ENCODE data around the gene TBL3.

TBL3 gene

DNA sequence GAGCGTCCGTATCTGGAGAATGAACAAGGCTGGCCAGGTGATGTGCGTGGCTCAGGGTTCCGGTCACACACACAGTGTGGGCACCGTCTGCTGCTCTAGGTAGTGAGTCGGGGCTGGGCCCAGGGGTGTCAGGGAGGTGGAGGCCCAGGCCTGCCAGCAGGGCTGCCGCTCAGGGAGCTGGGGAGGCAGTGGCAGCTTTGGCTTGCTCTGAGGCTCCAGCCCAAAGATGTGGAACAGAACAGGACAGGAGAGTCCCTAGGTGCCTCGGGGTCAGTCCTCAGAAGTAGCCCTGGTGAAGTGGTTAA, 4.3 kb downstream of the TBL3 start:
- H3K36me3 ChIP-seq (ENCODE audit: control insufficient read depth in 2 of 2, insufficient read depth in 1 of 2, low read length in 2 of 2), result peaks cover 0 to 59% of the 10 kb centered on the region in 2 experiments; a peak in 1 of 3 replicates
- CTCF ChIA-PET, result no interaction called here
- no peak overlapping the region for H3K27ac ChIP-seq (ENCODE audit: extremely low read depth, low read depth, low read length)
- TF ChIP-seq KLF7 (tag by site-specific recombination; IDR thresholded peaks at IDR 0.05; ENCODE audit: borderline replicate concordance) (no peak), ZFP69B (tag by site-specific recombination; IDR thresholded peaks at IDR 0.05) (no peak), ZNF701 (tag by site-specific recombination; IDR thresholded peaks at IDR 0.05) (no peak), ZXDB (tag by site-specific recombination; IDR thresholded peaks at IDR 0.05) (no peak), KLF9 (tag by site-specific recombination; IDR thresholded peaks at IDR 0.05; ENCODE audit: low read depth) (no peak), ZNF335 (tag by site-specific recombination; conservative IDR thresholded peaks at IDR 0.05) (no peak), ZNF76 (tag by site-specific recombination; IDR thresholded peaks at IDR 0.05; ENCODE audit: borderline replicate concordance, low read depth) (no peak), ZNF157 (tag by site-specific recombination; IDR thresholded peaks at IDR 0.05) (no peak), ATF2 (tag by site-specific recombination; IDR thresholded peaks at IDR 0.05; ENCODE audit: low read depth) (no peak), MYNN (tag by site-specific recombination; IDR thresholded peaks at IDR 0.05; ENCODE audit: borderline replicate concordance) (no peak), ZNF623 (tag by site-specific recombination; IDR thresholded peaks at IDR 0.05) (no peak), ZNF707 (tag by site-specific recombination; IDR thresholded peaks at IDR 0.05) (no peak), ZNF223 (tag by site-specific recombination; IDR thresholded peaks at IDR 0.05) (no peak), ZNF670 (tag by site-specific recombination; IDR thresholded peaks at IDR 0.05; ENCODE audit: low read depth) (no peak), ZNF16 (tag by site-specific recombination; IDR thresholded peaks at IDR 0.05; ENCODE audit: low read depth) (no peak), ZNF792 (tag by site-specific recombination; IDR thresholded peaks at IDR 0.05) (no peak), ZNF426 (tag by site-specific recombination; IDR thresholded peaks at IDR 0.05) (no peak), ZNF354C (tag by site-specific recombination; IDR thresholded peaks at IDR 0.05; ENCODE audit: borderline replicate concordance, low read depth) (no peak)
- no peak overlapping the region for H3K4me3 ChIP-seq (ENCODE audit: low read depth, low read length)
- POLR2A ChIA-PET, result interaction anchor here (0.5 to 10.1 kb wide), 3 partner anchors 11 to 179 kb away, joined by 4 to 76 read pairs (median 6); partner anchors contain the start of genes RPS2 and TRAF7
- H3K4me1 ChIP-seq (ENCODE audit: control insufficient read depth, insufficient read depth, low read length), result no peaks in the 10 kb centered on the region
- no peaks in the 10 kb centered on the region for H3K9me3 ChIP-seq (ENCODE audit: control insufficient read depth, insufficient read depth, low read depth, low read length)

- no peak for TF ChIP-seq KLF8 (tag by site-specific recombination; IDR thresholded peaks at IDR 0.05)
- no peak for TF ChIP-seq ZFP37 (tag by site-specific recombination; IDR thresholded peaks at IDR 0.05)
- no peak for TF ChIP-seq ZBTB20 (tag by site-specific recombination; IDR thresholded peaks at IDR 0.05)
- TF ChIP-seq ZNF335 (tag by site-specific recombination; conservative IDR thresholded peaks at IDR 0.05), result no peak
- TF ChIP-seq, protein P1, sequence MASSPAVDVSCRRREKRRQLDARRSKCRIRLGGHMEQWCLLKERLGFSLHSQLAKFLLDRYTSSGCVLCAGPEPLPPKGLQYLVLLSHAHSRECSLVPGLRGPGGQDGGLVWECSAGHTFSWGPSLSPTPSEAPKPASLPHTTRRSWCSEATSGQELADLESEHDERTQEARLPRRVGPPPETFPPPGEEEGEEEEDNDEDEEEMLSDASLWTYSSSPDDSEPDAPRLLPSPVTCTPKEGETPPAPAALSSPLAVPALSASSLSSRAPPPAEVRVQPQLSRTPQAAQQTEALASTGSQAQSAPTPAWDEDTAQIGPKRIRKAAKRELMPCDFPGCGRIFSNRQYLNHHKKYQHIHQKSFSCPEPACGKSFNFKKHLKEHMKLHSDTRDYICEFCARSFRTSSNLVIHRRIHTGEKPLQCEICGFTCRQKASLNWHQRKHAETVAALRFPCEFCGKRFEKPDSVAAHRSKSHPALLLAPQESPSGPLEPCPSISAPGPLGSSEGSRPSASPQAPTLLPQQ (tag by site-specific recombination; IDR thresholded peaks at IDR 0.05), result no peak
- TF ChIP-seq ZIC2 (tag by site-specific recombination; IDR thresholded peaks at IDR 0.05), result no peak
- no peak for TF ChIP-seq ZFP69B (tag by site-specific recombination; IDR thresholded peaks at IDR 0.05)
- no peak for TF ChIP-seq ZNF341 (tag by site-specific recombination; IDR thresholded peaks at IDR 0.05; ENCODE audit: low read depth)
- no peak for TF ChIP-seq ZNF155 (tag by site-specific recombination; IDR thresholded peaks at IDR 0.05)
- TF ChIP-seq, protein P2, sequence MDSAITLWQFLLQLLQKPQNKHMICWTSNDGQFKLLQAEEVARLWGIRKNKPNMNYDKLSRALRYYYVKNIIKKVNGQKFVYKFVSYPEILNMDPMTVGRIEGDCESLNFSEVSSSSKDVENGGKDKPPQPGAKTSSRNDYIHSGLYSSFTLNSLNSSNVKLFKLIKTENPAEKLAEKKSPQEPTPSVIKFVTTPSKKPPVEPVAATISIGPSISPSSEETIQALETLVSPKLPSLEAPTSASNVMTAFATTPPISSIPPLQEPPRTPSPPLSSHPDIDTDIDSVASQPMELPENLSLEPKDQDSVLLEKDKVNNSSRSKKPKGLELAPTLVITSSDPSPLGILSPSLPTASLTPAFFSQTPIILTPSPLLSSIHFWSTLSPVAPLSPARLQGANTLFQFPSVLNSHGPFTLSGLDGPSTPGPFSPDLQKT (IDR thresholded peaks at IDR 0.05; ENCODE audit: borderline replicate concordance, low read depth, low read length), result no peak
- CTCF ChIA-PET, result interaction anchor here (0.6 kb wide), 1 partner anchor 164 kb away, joined by 3 read pairs; no protein-coding TSS in a partner anchor
- POLR2A ChIA-PET, result interaction anchor here (0.6 to 10.1 kb wide), 4 partner anchors 12 to 1337 kb away, joined by 3 to 76 read pairs (median 4); partner anchors contain the start of genes RPS2 and TRAF7
- no peak overlapping the region for H3K27ac ChIP-seq (ENCODE audit: extremely low read depth, low read depth, low read length)
- no peaks in the 10 kb centered on the region for H3K4me1 ChIP-seq (ENCODE audit: control insufficient read depth, insufficient read depth, low read length)
- H3K36me3 ChIP-seq (ENCODE audit: control insufficient read depth in 2 of 2, insufficient read depth in 1 of 2, low read length in 2 of 2), result peaks cover 0 to 59% of the 10 kb centered on the region in 2 experiments; a peak in 1 of 3 replicates
- no peak overlapping the region for H3K4me3 ChIP-seq (ENCODE audit: low read depth, low read length)
- no peaks in the 10 kb centered on the region for H3K9me3 ChIP-seq (ENCODE audit: control insufficient read depth, insufficient read depth, low read depth, low read length)
These were observed 5.4 kb downstream of the TBL3 start for GRCh38 chr16:1976951-1977874.

Measured in HEK293 (cell line).